ENCODE data around the gene ARNT2. TPM values are rescaled to one million over a fixed set of nuclear protein-coding genes. Genes with fewer than 3 reads are reported as not detected.

ARNT2 gene
- total and polyA plus RNA-seq, 2 donors (not counting 1 experiment from before 2014, with no cell fraction given): 15.5 to 61.2 TPM

GRCh38 chr15:80526556-80527340 is 122.6 kb downstream of the ARNT2 start:
- no peak overlapping the region for H3K4me3 ChIP-seq (replicated peaks in 1 of 4; ENCODE audit: control extremely low read depth in 1 of 4, insufficient read depth in 1 of 4, low read depth in 3 of 4, low read length in 4 of 4)
- H3K9me3 ChIP-seq (ENCODE audit: control insufficient read depth, insufficient read depth, low read depth, low read length): no peaks in the 10 kb centered on the region
- peak; percentile 30 to 98 for DNase-seq (ENCODE audit: low read depth in 2 of 2)
- H3K27ac ChIP-seq (ENCODE audit: insufficient read depth, low read length): peak overlapping the region; percentile 49
- no peak overlapping the region for H3K9ac ChIP-seq (ENCODE audit: insufficient read depth, low read length)
- H3K36me3 ChIP-seq (ENCODE audit: control insufficient read depth, insufficient read depth, low read length): peaks cover 2% of the 10 kb centered on the region
- TF ChIP-seq, protein P1, sequence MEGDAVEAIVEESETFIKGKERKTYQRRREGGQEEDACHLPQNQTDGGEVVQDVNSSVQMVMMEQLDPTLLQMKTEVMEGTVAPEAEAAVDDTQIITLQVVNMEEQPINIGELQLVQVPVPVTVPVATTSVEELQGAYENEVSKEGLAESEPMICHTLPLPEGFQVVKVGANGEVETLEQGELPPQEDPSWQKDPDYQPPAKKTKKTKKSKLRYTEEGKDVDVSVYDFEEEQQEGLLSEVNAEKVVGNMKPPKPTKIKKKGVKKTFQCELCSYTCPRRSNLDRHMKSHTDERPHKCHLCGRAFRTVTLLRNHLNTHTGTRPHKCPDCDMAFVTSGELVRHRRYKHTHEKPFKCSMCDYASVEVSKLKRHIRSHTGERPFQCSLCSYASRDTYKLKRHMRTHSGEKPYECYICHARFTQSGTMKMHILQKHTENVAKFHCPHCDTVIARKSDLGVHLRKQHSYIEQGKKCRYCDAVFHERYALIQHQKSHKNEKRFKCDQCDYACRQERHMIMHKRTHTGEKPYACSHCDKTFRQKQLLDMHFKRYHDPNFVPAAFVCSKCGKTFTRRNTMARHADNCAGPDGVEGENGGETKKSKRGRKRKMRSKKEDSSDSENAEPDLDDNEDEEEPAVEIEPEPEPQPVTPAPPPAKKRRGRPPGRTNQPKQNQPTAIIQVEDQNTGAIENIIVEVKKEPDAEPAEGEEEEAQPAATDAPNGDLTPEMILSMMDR (conservative IDR thresholded peaks at IDR 0.05 in 1 of 2, IDR thresholded peaks at IDR 0.05 in 1 of 2; ENCODE audit: low read depth in 1 of 2, low read length in 2 of 2): no peak
- TF ChIP-seq EZH2 (IDR thresholded peaks at IDR 0.05; ENCODE audit: low read length, missing control alignments): no peak
- no peak overlapping the region for H2AFZ ChIP-seq (ENCODE audit: low read length)
- H3K4me2 ChIP-seq (ENCODE audit: extremely low read depth, insufficient read depth, low read length): no peak overlapping the region
- H3K79me2 ChIP-seq (ENCODE audit: control insufficient read depth, insufficient read depth, low read length): no peaks in the 10 kb centered on the region
- no peaks in the 10 kb centered on the region for H4K20me1 ChIP-seq (ENCODE audit: control insufficient read depth, extremely low read depth, insufficient read depth, low read length)
- no peaks in the 10 kb centered on the region for H3K27me3 ChIP-seq (ENCODE audit: control insufficient read depth, insufficient read depth, low read length)
- H3K4me1 ChIP-seq (ENCODE audit: control insufficient read depth, extremely low read depth, insufficient read depth, low read length): peaks cover 16% of the 10 kb centered on the region

- H3K36me3 ChIP-seq (ENCODE audit: control insufficient read depth, insufficient read depth, low read length): peaks cover 2% of the 10 kb centered on the region
- no peaks in the 10 kb centered on the region for H3K9me3 ChIP-seq (ENCODE audit: control insufficient read depth, insufficient read depth, low read depth, low read length)
- no peak overlapping the region for H3K4me2 ChIP-seq (ENCODE audit: extremely low read depth, insufficient read depth, low read length)
- no peak overlapping the region for H2AFZ ChIP-seq (ENCODE audit: low read length)
- H4K20me1 ChIP-seq (ENCODE audit: control insufficient read depth, extremely low read depth, insufficient read depth, low read length): no peaks in the 10 kb centered on the region
- H3K4me3 ChIP-seq (replicated peaks in 1 of 4; ENCODE audit: control extremely low read depth in 1 of 4, insufficient read depth in 1 of 4, low read depth in 3 of 4, low read length in 4 of 4): no peak overlapping the region
- no peak for DNase-seq (ENCODE audit: low read depth in 2 of 2)
- no peaks in the 10 kb centered on the region for H3K79me2 ChIP-seq (ENCODE audit: control insufficient read depth, insufficient read depth, low read length)
- H3K27me3 ChIP-seq (ENCODE audit: control insufficient read depth, insufficient read depth, low read length): no peaks in the 10 kb centered on the region
- no peak overlapping the region for H3K9ac ChIP-seq (ENCODE audit: insufficient read depth, low read length)
- no peak for TF ChIP-seq EZH2 (IDR thresholded peaks at IDR 0.05; ENCODE audit: low read length, missing control alignments)
- peak overlapping the region; percentile 30 for H3K27ac ChIP-seq (ENCODE audit: insufficient read depth, low read length)
- H3K4me1 ChIP-seq (ENCODE audit: control insufficient read depth, extremely low read depth, insufficient read depth, low read length): peaks cover 20% of the 10 kb centered on the region
Measured at GRCh38 chr15:80527406-80527805, 123.2 kb downstream of the ARNT2 start.

GRCh38 chr15:80527961-80528360 is 123.8 kb downstream of the ARNT2 start:
- TF ChIP-seq, protein P1 (conservative IDR thresholded peaks at IDR 0.05 in 1 of 2, IDR thresholded peaks at IDR 0.05 in 1 of 2; ENCODE audit: low read depth in 1 of 2, low read length in 2 of 2): no peak
- TF ChIP-seq EZH2 (IDR thresholded peaks at IDR 0.05; ENCODE audit: low read length, missing control alignments): no peak
- Histone ChIP-seq H3K9me3 (ENCODE audit: control insufficient read depth, insufficient read depth, low read depth, low read length) (no peaks in the 10 kb centered on the region), H3K36me3 (ENCODE audit: control insufficient read depth, insufficient read depth, low read length) (peaks cover 2% of the 10 kb centered on the region), H3K9ac (ENCODE audit: insufficient read depth, low read length) (no peak overlapping the region), H3K79me2 (ENCODE audit: control insufficient read depth, insufficient read depth, low read length) (no peaks in the 10 kb centered on the region), H4K20me1 (ENCODE audit: control insufficient read depth, extremely low read depth, insufficient read depth, low read length) (no peaks in the 10 kb centered on the region), H3K27ac (ENCODE audit: insufficient read depth, low read length) (no peak overlapping the region), H3K4me2 (ENCODE audit: extremely low read depth, insufficient read depth, low read length) (no peak overlapping the region), H3K4me1 (ENCODE audit: control insufficient read depth, extremely low read depth, insufficient read depth, low read length) (peaks cover 20% of the 10 kb centered on the region), H2AFZ (ENCODE audit: low read length) (no peak overlapping the region), H3K4me3 (replicated peaks in 1 of 4; ENCODE audit: control extremely low read depth in 1 of 4, insufficient read depth in 1 of 4, low read depth in 3 of 4, low read length in 4 of 4) (no peak overlapping the region), H3K27me3 (ENCODE audit: control insufficient read depth, insufficient read depth, low read length) (no peaks in the 10 kb centered on the region)
- DNase-seq (ENCODE audit: low read depth in 2 of 2): no peak
